Stimulated activated CD8-positive, alpha-beta memory T cell treated with anti-CD3 and anti-CD28 coated beads, Interleukin-7, amount 100 ng/mL, for 48 hours (primary cell): Measurements from ENCODE around the gene LHPP.
A peak's percentile ranks its signal among the peaks of the same experiment; 100 is the strongest.
"Not testable (repeated sequence)": the region's sequence is repeated elsewhere in the genome, so short reads cannot be mapped to it uniquely, and the experiment has no call there.

ENCODE experiments used
- DNase-seq, 2 donors: peaks; one replicate each; pipeline ENCODE4 v3.0.0-alpha.2; 2020; ENCODE audit warnings: low read depth in 1 of 2; ENCODE audit errors: extremely low read depth in 1 of 2

LHPP gene

GRCh38 chr10:124461642-124462347 lies at the start of gene LHPP:
Gene LHPP (plus strand): TSS chr10:124461823. CDS start chr10:124461863, 40 bp downstream.
- peak; percentile 79 to 81 for DNase-seq

- no peak for DNase-seq
These were observed 47.5 kb upstream of the LHPP start for GRCh38 chr10:124414076-124414475.

GRCh38 chr10:124415210-124415609 lies 46.4 kb upstream of the LHPP start:
- no peak for DNase-seq

- DNase-seq = no peak
These were observed 44.9 kb upstream of the LHPP start for GRCh38 chr10:124416733-124417132.

GRCh38 chr10:124417895-124418725 lies 43.5 kb upstream of the LHPP start:
- peak in 1 of 2 donors; percentile 24 for DNase-seq

- peak; percentile 87 to 94 for DNase-seq
These were observed 42.7 kb upstream of the LHPP start, which contains the start of gene OAT for GRCh38 chr10:124418726-124419501. Gene OAT (minus strand): TSS chr10:124418923. CDS start chr10:124412171, 6,752 bp downstream.

- DNase-seq = no peak
These were observed 42.0 kb upstream of the LHPP start for GRCh38 chr10:124419635-124420034.

GRCh38 chr10:124420254-124420653 lies 41.4 kb upstream of the LHPP start:
- no peak for DNase-seq

GRCh38 chr10:124422742-124423141 lies 38.9 kb upstream of the LHPP start:
- no peak for DNase-seq

- DNase-seq = no peak
These were observed 37.8 kb upstream of the LHPP start for GRCh38 chr10:124423813-124424212.

GRCh38 chr10:124425227-124425962 lies 36.2 kb upstream of the LHPP start:
- DNase-seq = no peak

- no peak for DNase-seq
These were observed 33.3 kb upstream of the LHPP start for GRCh38 chr10:124428207-124428777.

GRCh38 chr10:124429576-124429975 lies 32.0 kb upstream of the LHPP start:
- DNase-seq = no peak

- no peak for DNase-seq
These were observed 31.5 kb upstream of the LHPP start for GRCh38 chr10:124430077-124430476.

- DNase-seq = no peak
These were observed 28.2 kb upstream of the LHPP start for GRCh38 chr10:124433461-124433860.

- not testable (repeated sequence) for DNase-seq
These were observed 25.9 kb upstream of the LHPP start for GRCh38 chr10:124435683-124436082.

GRCh38 chr10:124436191-124436638 lies 25.4 kb upstream of the LHPP start:
- no peak for DNase-seq

- DNase-seq = not testable (repeated sequence)
These were observed 19.9 kb upstream of the LHPP start for GRCh38 chr10:124441694-124442093.

- no peak for DNase-seq
These were observed 14.5 kb upstream of the LHPP start for GRCh38 chr10:124446830-124447750.
